Right atrium auricular region (tissue), 2 donors: ENCODE results near the gene POLE. TPM values are rescaled to one million over a fixed set of nuclear protein-coding genes. Genes with fewer than 3 reads are reported as not detected.

Experiments
- DNase-seq: peaks from one replicate; pipeline ENCODE4 v3.0.0-alpha.2; 2019; ENCODE audit warnings: low spot score
- H3K27ac ChIP-seq, 2 donors: fragments of 200-600 bp; sonication (generic); 1 replicate in 1 of 2; 2 replicates in 1 of 2; pipeline ENCODE4 v1.5.1; 2016 to 2019
- H3K27me3 ChIP-seq, 2 donors: fragments of 200-600 bp; sonication (generic); one replicate each; pipeline versions ENCODE4 v1.5.1 to v1.6.0; 2017 to 2019
- H3K36me3 ChIP-seq: fragments of 200-600 bp; sonication (generic); one replicate; pipeline ENCODE4 v1.5.1; 2016
- H3K4me1 ChIP-seq, 2 donors: fragments of 200-600 bp; sonication (generic); one replicate each; pipeline versions ENCODE4 v1.5.1 to v1.6.0; 2017 to 2019
- H3K4me3 ChIP-seq, 2 donors: fragments of 200-600 bp; sonication (generic); 1 replicate in 1 of 2; 2 replicates in 1 of 2; pipeline ENCODE4 v1.5.1; 2017 to 2019; ENCODE audit warnings: mild to moderate bottlenecking in 1 of 2, moderate library complexity in 1 of 2
- H3K9me3 ChIP-seq, 2 donors: fragments of 200-600 bp; sonication (generic); one replicate each; pipeline ENCODE4 v1.5.1; 2019
- CTCF ChIP-seq, 2 donors: fragments of 200-600 bp; sonication (generic); IDR thresholded peaks; one replicate each; pipeline ENCODE4 v1.5.1; 2019; ENCODE audit warnings: antibody characterized with exemption in 2 of 2
- total RNA-seq, 2 donors: library from RNA; depleted of rRNA; stranded (reverse); fragments of >200 nt; gene quantifications; one replicate each; pipeline ENCODE4 v1.1.0, GENCODE V29; 2016

POLE gene
- total RNA-seq, 2 donors from 2014 or later = 10.2 to 13.9 TPM

DNA sequence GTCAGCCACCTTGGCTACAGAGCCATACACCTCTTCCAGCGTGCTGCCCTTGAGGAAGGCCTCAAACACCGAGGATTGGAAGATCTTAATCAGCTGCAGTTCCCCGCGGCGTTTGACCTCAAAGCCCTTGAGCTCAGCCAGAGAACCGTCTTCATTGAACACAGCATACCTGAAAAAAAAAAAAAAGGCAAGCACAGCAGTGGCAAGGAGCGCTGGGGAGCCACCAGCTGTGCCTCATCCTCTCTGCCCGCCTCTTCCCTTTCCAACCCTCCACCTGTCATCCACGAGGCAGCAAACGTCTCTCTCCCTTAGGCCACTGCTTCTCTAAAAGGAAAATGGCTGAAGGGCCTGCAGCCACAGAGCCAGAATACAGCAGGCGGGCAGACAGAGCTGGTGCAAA is 26.1 kb downstream of the POLE start:
- no peak for DNase-seq
- H3K36me3 ChIP-seq = peaks cover 73% of the 10 kb centered on the region
- TF ChIP-seq CTCF (IDR thresholded peaks at IDR 0.05) = no peak

GRCh38 chr12:132660052-132660451 is 27.1 kb downstream of the POLE start:
- Histone ChIP-seq H3K4me3 (no peak overlapping the region), H3K36me3 (peaks cover 71% of the 10 kb centered on the region), H3K9me3 (no peaks in the 10 kb centered on the region), H3K27me3 (no peaks in the 10 kb centered on the region), H3K27ac (no peak overlapping the region), H3K4me1 (no peaks in the 10 kb centered on the region)
- no peak for TF ChIP-seq CTCF (IDR thresholded peaks at IDR 0.05)
- no peak for DNase-seq

More for the DNA sequence above, 26.1 kb downstream of the POLE start:
- Histone ChIP-seq H3K4me3 (no peak overlapping the region), H3K27me3 (no peaks in the 10 kb centered on the region), H3K27ac (no peak overlapping the region), H3K4me1 (no peaks in the 10 kb centered on the region), H3K9me3 (no peaks in the 10 kb centered on the region)

GRCh38 chr12:132659146-132659545 is 28.0 kb downstream of the POLE start:
- Histone ChIP-seq H3K4me3 (no peak overlapping the region), H3K9me3 (no peaks in the 10 kb centered on the region), H3K4me1 (no peaks in the 10 kb centered on the region), H3K27me3 (no peaks in the 10 kb centered on the region), H3K36me3 (peaks cover 66% of the 10 kb centered on the region), H3K27ac (no peak overlapping the region)
- TF ChIP-seq CTCF (IDR thresholded peaks at IDR 0.05) = no peak
- DNase-seq = no peak

GRCh38 chr12:132658149-132658894 is 28.8 kb downstream of the POLE start:
- Histone ChIP-seq H3K36me3 (peaks cover 68% of the 10 kb centered on the region), H3K9me3 (no peaks in the 10 kb centered on the region), H3K4me3 (no peak overlapping the region), H3K27ac (no peak overlapping the region), H3K4me1 (no peaks in the 10 kb centered on the region), H3K27me3 (no peaks in the 10 kb centered on the region)
- no peak for TF ChIP-seq CTCF (IDR thresholded peaks at IDR 0.05)
- no peak for DNase-seq

DNA sequence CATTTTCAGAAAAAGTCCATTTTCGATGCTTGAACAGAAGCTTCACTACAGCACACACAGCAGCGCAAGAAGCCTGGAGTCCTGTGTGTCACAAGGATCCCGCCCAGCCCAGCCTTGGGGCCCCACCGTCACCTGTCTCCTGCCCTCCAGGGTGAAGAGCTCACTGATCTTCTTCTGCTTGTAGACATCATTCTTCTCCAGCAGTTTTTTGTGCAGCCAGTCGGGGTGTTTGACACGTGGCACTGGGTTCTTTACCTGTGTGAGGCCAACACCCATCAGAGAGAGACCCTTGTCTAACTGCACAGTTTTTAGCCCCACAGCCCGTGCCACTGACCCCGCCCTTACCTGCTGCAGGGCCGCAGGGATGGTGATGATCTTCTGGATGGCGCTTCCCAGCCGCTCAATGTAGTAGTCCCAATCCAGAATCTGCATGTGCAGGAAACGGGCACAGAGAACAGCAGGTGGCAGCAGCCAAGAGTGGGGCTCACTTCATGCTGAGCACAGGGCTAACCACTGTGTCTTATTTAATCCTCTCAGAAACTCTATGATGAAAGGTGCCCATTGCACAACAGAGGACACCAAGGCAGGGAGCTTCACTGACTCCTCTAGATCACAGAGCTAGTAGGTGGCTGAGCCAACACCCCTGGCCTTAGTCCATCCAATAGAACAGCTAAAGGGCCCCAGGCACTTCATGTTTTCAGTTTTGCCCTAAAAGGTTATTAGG is 30.0 kb downstream of the POLE start:
- H3K9me3 ChIP-seq = no peaks in the 10 kb centered on the region
- H3K27ac ChIP-seq = no peak overlapping the region
- no peaks in the 10 kb centered on the region for H3K27me3 ChIP-seq
- peaks cover 63% of the 10 kb centered on the region for H3K36me3 ChIP-seq
- no peak overlapping the region for H3K4me3 ChIP-seq
- TF ChIP-seq CTCF (IDR thresholded peaks at IDR 0.05) = no peak
- no peak for DNase-seq
- H3K4me1 ChIP-seq = no peaks in the 10 kb centered on the region
